Subcutaneous adipose tissue (tissue), 4 donors: ENCODE data around the gene SCMH1. TPM values are rescaled to one million over a fixed set of nuclear protein-coding genes. Genes with fewer than 3 reads are reported as not detected.

Source experiments
- CTCF ChIP-seq: fragments of 450-650 bp; IDR thresholded peaks from one replicate; pipeline ENCODE4 v1.5.1; 2016; ENCODE audit warnings: low read depth, mild to moderate bottlenecking, control low read depth, antibody characterized with exemption, moderate library complexity
- total RNA-seq, 4 donors: library from RNA; depleted of rRNA; stranded (reverse); fragments of >200 nt; gene quantifications; one replicate each; pipeline ENCODE4 v1.1.0, GENCODE V29; 2016

SCMH1 gene
- total RNA-seq, 4 donors from 2014 or later, result 27.7 to 47.3 (median 46.1) TPM

- TF ChIP-seq CTCF, result no peak
Observed at GRCh38 chr1:41158966-41159365, 83.1 kb downstream of the SCMH1 start.

- no peak for TF ChIP-seq CTCF
Observed at GRCh38 chr1:41158147-41158875, 83.8 kb downstream of the SCMH1 start.

- no peak for TF ChIP-seq CTCF
Observed at GRCh38 chr1:41155105-41155504, 87.0 kb downstream of the SCMH1 start.

GRCh38 chr1:41153750-41154274 lies 88.3 kb downstream of the SCMH1 start:
- no peak for TF ChIP-seq CTCF

GRCh38 chr1:41152622-41153044 lies 89.5 kb downstream of the SCMH1 start:
- no peak for TF ChIP-seq CTCF

- no peak for TF ChIP-seq CTCF
Observed at GRCh38 chr1:41151846-41152245, 90.3 kb downstream of the SCMH1 start.

GRCh38 chr1:41149570-41149969 lies 92.5 kb downstream of the SCMH1 start:
- no peak for TF ChIP-seq CTCF
